Activated CD4-positive, alpha-beta memory T cell treated with anti-CD3 and anti-CD28 coated beads for 36 hours (primary cell): ENCODE measurements around the gene MCAM. TPM values are rescaled to one million over a fixed set of nuclear protein-coding genes. Genes with fewer than 3 reads are reported as not detected.

ENCODE experiments used
- CTCF ChIA-PET: fragments of 350-600 bp; sonication (Branson Sonifier 250); formaldehyde crosslinking; loops from one replicate; lab custom pipeline; 2021; ENCODE audit warnings: antibody characterized with exemption, inconsistent platforms; lab: Charles Lee
- POLR2A ChIA-PET: fragments of 350-600 bp; sonication (Branson Sonifier 250); formaldehyde crosslinking; loops from one replicate; lab custom pipeline; 2021; ENCODE audit warnings: antibody characterized with exemption; lab: Charles Lee
- DNase-seq: peaks from one replicate; pipeline ENCODE4 v3.0.0-alpha.2; 2020
- H3K27ac Mint-ChIP-seq: one replicate; pipeline ENCODE4 v1.8.0; 2021; ENCODE audit warnings: mixed read lengths
- H3K27me3 Mint-ChIP-seq: one replicate; pipeline ENCODE4 v1.8.0; 2021; ENCODE audit warnings: mixed read lengths
- H3K36me3 Mint-ChIP-seq: one replicate; pipeline ENCODE4 v1.8.0; 2021; ENCODE audit warnings: mixed read lengths
- H3K4me1 Mint-ChIP-seq: one replicate; pipeline ENCODE4 v1.8.0; 2021; ENCODE audit warnings: low read depth, mixed read lengths
- H3K4me3 Mint-ChIP-seq: one replicate; pipeline ENCODE4 v1.8.0; 2021; ENCODE audit warnings: mild to moderate bottlenecking, mixed read lengths
- H3K9me3 Mint-ChIP-seq: one replicate; pipeline ENCODE4 v1.8.0; 2021; ENCODE audit warnings: mixed read lengths
- intact Hi-C: fragments of 100-400 bp; cut with micrococcal nuclease; formaldehyde crosslinking; loops from one replicate; pipeline ENCODE4 v1.15.1; 2023
- microRNA-seq: library from miRNA; unstranded; fragments of <30 nt; microRNA quantifications from one replicate; pipeline ENCODE4 v1.2.0, GENCODE V29; 2022; ENCODE audit warnings: borderline number of aligned reads, borderline microRNAs expressed, borderline replicate concordance
- total RNA-seq, 2 experiments: library from RNA; stranded (reverse); gene quantifications; one replicate each; pipeline ENCODE4 v1.2.3, GENCODE V29; 2021

MCAM gene
- total RNA-seq, 2 experiments from 2014 or later = 6.9 to 8.2 TPM

- H3K27ac Mint-ChIP-seq = no peak overlapping the region
- H3K9me3 Mint-ChIP-seq = no peaks in the 10 kb centered on the region
- peaks cover 29% of the 10 kb centered on the region for H3K36me3 Mint-ChIP-seq
- ChIA-PET CTCF (interaction anchor here (0.9 to 2.0 kb wide), 4 partner anchors 28 to 81 kb away, joined by 3 to 5 read pairs (median 4); no protein-coding TSS in a partner anchor), POLR2A (no interaction called here)
- peaks cover 4% of the 10 kb centered on the region for H3K4me1 Mint-ChIP-seq
- no peaks in the 10 kb centered on the region for H3K27me3 Mint-ChIP-seq
- intact Hi-C loops = no loop called here
- no peak for DNase-seq
- H3K4me3 Mint-ChIP-seq = no peak overlapping the region
Observed at GRCh38 chr11:119277660-119278059, 39.3 kb downstream of the MCAM start.

DNA sequence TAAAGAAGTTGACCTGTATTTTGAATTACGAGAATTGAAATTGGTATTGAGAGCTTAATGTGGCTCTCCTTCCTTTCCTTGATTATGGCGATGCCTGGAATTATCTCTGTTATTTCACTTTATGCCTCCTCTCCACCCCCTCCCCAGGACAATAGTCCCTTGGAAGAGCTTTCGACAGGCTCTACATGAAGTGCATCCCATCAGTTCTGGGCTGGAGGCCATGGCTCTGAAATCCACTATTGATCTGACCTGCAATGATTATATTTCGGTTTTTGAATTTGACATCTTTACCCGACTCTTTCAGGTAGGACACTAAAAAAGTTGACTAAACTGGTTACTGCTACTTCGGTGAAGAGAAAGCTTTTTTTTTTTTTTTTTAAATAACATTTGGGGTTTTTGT, 43.2 kb downstream of the MCAM start:
- DNase-seq = no peak
- Mint-ChIP-seq H3K36me3 (peaks cover 27% of the 10 kb centered on the region), H3K27ac (no peak overlapping the region), H3K4me3 (no peak overlapping the region), H3K9me3 (no peaks in the 10 kb centered on the region), H3K4me1 (no peaks in the 10 kb centered on the region), H3K27me3 (no peaks in the 10 kb centered on the region)
- intact Hi-C loops = no loop called here
- CTCF ChIA-PET = interaction anchor here (0.6 to 2.9 kb wide), 5 partner anchors 11 to 76 kb away, joined by 3 to 10 read pairs (median 6); partner anchors contain the start of gene CBL
- POLR2A ChIA-PET = no interaction called here

- ChIA-PET CTCF (interaction anchor here (1.9 kb wide), 1 partner anchor 17 kb away, joined by 8 read pairs; no protein-coding TSS in a partner anchor), POLR2A (no interaction called here)
- H3K27me3 Mint-ChIP-seq = no peaks in the 10 kb centered on the region
- H3K9me3 Mint-ChIP-seq = no peaks in the 10 kb centered on the region
- intact Hi-C loops = no loop called here
- no peak for DNase-seq
- peak overlapping the region; percentile 62 for H3K27ac Mint-ChIP-seq
- peaks cover 34% of the 10 kb centered on the region for H3K4me1 Mint-ChIP-seq
- H3K36me3 Mint-ChIP-seq = peaks cover 2% of the 10 kb centered on the region
- H3K4me3 Mint-ChIP-seq = no peak overlapping the region
Observed at GRCh38 chr11:119267645-119268044, 49.3 kb downstream of the MCAM start.

- CTCF ChIA-PET = interaction anchor here (0.6 to 1.9 kb wide), 7 partner anchors 18 to 71 kb away, joined by 3 to 11 read pairs (median 4); partner anchors contain the start of gene CBL
- H3K27me3 Mint-ChIP-seq = no peaks in the 10 kb centered on the region
- peaks cover 34% of the 10 kb centered on the region for H3K4me1 Mint-ChIP-seq
- H3K27ac Mint-ChIP-seq = peak overlapping the region; percentile 62
- intact Hi-C loops = no loop called here
- POLR2A ChIA-PET = interaction anchor here (0.6 to 1.0 kb wide), 2 partner anchors 77 to 98 kb away, joined by 3 to 5 read pairs; no protein-coding TSS in a partner anchor
- H3K4me3 Mint-ChIP-seq = peak overlapping the region; percentile 0
- no peak for DNase-seq
- no peaks in the 10 kb centered on the region for H3K9me3 Mint-ChIP-seq
- peaks cover 2% of the 10 kb centered on the region for H3K36me3 Mint-ChIP-seq
Observed at GRCh38 chr11:119266517-119267255, 50.2 kb downstream of the MCAM start.

DNA sequence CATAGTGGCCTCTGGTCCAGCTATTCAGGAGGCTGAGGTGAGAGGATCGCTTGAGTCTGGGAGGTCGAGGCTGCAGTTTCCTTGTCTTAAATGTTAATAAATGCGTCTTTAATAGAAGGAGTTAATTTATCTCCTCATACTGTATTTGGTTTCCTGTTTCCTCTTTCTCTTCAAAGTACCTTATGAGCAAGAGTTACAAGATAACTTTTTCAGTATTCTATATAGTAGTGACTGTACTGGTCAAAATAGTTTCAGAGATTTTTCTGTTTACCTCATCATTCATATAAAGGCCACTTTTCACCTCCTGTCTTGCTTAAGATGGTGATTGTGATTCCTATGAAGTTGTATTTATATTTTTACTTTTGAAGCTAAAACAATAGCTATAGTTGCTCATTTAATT, 50.9 kb downstream of the MCAM start:
- no peak overlapping the region for H3K4me3 Mint-ChIP-seq

GRCh38 chr11:119263352-119263940, 53.5 kb downstream of the MCAM start:
- Mint-ChIP-seq H3K9me3 (no peaks in the 10 kb centered on the region), H3K27ac (no peak overlapping the region), H3K27me3 (no peaks in the 10 kb centered on the region), H3K4me3 (peak overlapping the region; percentile 30), H3K4me1 (peaks cover 54% of the 10 kb centered on the region), H3K36me3 (no peaks in the 10 kb centered on the region)
- intact Hi-C loops = loop anchor here (2.0 kb wide), 4 partner anchors 21 to 57 kb away; partner anchors contain the start of gene CBL
- POLR2A ChIA-PET = interaction anchor here (1.1 to 1.3 kb wide), 4 partner anchors 14 to 57 kb away, joined by 3 to 5 read pairs (median 4); partner anchors contain the start of gene CBL
- DNase-seq = no peak
- CTCF ChIA-PET = interaction anchor here (0.6 to 3.1 kb wide), 13 partner anchors 11 to 67 kb away, joined by 3 to 13 read pairs (median 4); partner anchors contain the start of gene CBL

More for the DNA sequence above, 50.9 kb downstream of the MCAM start:
- no peak for DNase-seq
- no peaks in the 10 kb centered on the region for H3K27me3 Mint-ChIP-seq
- H3K27ac Mint-ChIP-seq = peak overlapping the region; percentile 62
- intact Hi-C loops = no loop called here
- ChIA-PET POLR2A (interaction anchor here (1.0 kb wide), 1 partner anchor 97 kb away, joined by 3 read pairs; no protein-coding TSS in a partner anchor), CTCF (interaction anchor here (0.6 to 1.9 kb wide), 7 partner anchors 19 to 97 kb away, joined by 3 to 11 read pairs (median 5); partner anchors contain the start of gene CBL)
- H3K36me3 Mint-ChIP-seq = no peaks in the 10 kb centered on the region
- H3K9me3 Mint-ChIP-seq = no peaks in the 10 kb centered on the region
- peaks cover 34% of the 10 kb centered on the region for H3K4me1 Mint-ChIP-seq

GRCh38 chr11:119262668-119263351, 54.1 kb downstream of the MCAM start:
- ChIA-PET CTCF (interaction anchor here (0.6 to 3.1 kb wide), 15 partner anchors 10 to 66 kb away, joined by 3 to 13 read pairs (median 4); partner anchors contain the start of gene CBL), POLR2A (interaction anchor here (1.1 to 1.3 kb wide), 3 partner anchors 15 to 57 kb away, joined by 4 to 5 read pairs (median 4); partner anchors contain the start of gene CBL)
- DNase-seq = no peak
- Mint-ChIP-seq H3K27ac (no peak overlapping the region), H3K9me3 (no peaks in the 10 kb centered on the region), H3K27me3 (no peaks in the 10 kb centered on the region), H3K4me1 (peaks cover 56% of the 10 kb centered on the region), H3K4me3 (no peak overlapping the region), H3K36me3 (no peaks in the 10 kb centered on the region)
- intact Hi-C loops = loop anchor here (1.0 to 2.0 kb wide), 5 partner anchors 9 to 56 kb away; partner anchors contain the start of gene CBL

DNA sequence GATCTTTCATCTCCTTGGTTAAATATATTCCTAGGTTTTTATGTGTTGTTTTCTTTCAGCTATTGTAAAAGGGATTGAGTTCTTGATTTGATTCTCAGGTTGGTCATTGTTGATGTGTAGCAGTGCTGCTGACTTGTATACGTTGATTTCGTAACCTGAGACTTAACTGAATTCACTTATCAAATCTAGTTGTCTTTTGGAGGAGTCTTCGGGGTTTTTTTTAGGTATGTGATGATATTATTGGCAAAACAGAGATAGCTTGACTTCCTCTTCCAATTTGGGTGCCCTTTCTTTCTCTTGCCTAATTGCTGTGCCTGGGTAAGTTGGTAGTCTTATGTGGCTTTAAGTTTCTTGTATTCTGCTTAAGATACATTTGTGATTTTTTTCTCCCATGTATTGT, 57.9 kb downstream of the MCAM start:
- Mint-ChIP-seq H3K9me3 (no peaks in the 10 kb centered on the region), H3K27ac (no peak overlapping the region), H3K27me3 (no peaks in the 10 kb centered on the region), H3K4me3 (no peak overlapping the region), H3K36me3 (peaks cover 6% of the 10 kb centered on the region), H3K4me1 (peaks cover 49% of the 10 kb centered on the region)
- ChIA-PET POLR2A (interaction anchor here (0.9 kb wide), 1 partner anchor 53 kb away, joined by 4 read pairs; the partner anchor contains the start of gene CBL), CTCF (interaction anchor here (0.6 to 1.7 kb wide), 4 partner anchors 35 to 62 kb away, joined by 3 to 8 read pairs (median 4); partner anchors contain the start of gene CBL)
- DNase-seq = no peak
- intact Hi-C loops = no loop called here

Small RNA genes within 50 kb of the gene (microRNA-seq; reads per million reads assigned to microRNA genes)
- not detected for gene MIR6756

Other genes with a start within 250 kb of the MCAM start
- gene VPS11, start 249.3 kb downstream of the MCAM start, total RNA-seq = 10 to 100 TPM; 19.2 to 21.1 TPM
- gene HMBS, start 232.2 kb downstream of the MCAM start, total RNA-seq = 10 to 100 TPM; 31.2 to 33.8 TPM
- 10 to 100 TPM; 64.4 to 66.9 TPM for gene DPAGT1, start 215.3 kb downstream of the MCAM start, total RNA-seq
- gene C2CD2L, start 209.8 kb downstream of the MCAM start, total RNA-seq = 10 to 100 TPM; 23.6 to 25.2 TPM
- 10 to 100 TPM; 22.3 to 24.3 TPM for gene HINFP, start 195.6 kb downstream of the MCAM start, total RNA-seq
- not detected for gene ABCG4, start 168.1 kb downstream of the MCAM start, total RNA-seq
- gene NLRX1, start 148.4 kb downstream of the MCAM start, total RNA-seq = 10 to 100 TPM; 18.4 to 18.7 TPM
- gene NHERF4, start 131.7 kb downstream of the MCAM start, total RNA-seq = under 1 TPM in 1 of 2 experiments, not detected in 1; 0.36 TPM
- gene CBL, start 110.8 kb downstream of the MCAM start, total RNA-seq = 10 to 100 TPM; 30.8 to 31.2 TPM
- gene RNF26, start 17.4 kb upstream of the MCAM start, total RNA-seq = 10 to 100 TPM; 33.7 to 35.2 TPM
- not detected for gene C1QTNF5, start 23.8 kb upstream of the MCAM start, total RNA-seq
- not detected for gene MFRP, start 29.6 kb upstream of the MCAM start, total RNA-seq
- 1 to 10 TPM; 1.4 to 2.2 TPM for gene USP2, start 64.6 kb upstream of the MCAM start, total RNA-seq
- gene THY1, start 106.0 kb upstream of the MCAM start, total RNA-seq = 1 to 10 TPM; 5.4 to 6.9 TPM